Measurements from ENCODE around the gene BSCL2.
A peak's percentile ranks its signal among the peaks of the same experiment; 100 is the strongest.

BSCL2 gene

DNA sequence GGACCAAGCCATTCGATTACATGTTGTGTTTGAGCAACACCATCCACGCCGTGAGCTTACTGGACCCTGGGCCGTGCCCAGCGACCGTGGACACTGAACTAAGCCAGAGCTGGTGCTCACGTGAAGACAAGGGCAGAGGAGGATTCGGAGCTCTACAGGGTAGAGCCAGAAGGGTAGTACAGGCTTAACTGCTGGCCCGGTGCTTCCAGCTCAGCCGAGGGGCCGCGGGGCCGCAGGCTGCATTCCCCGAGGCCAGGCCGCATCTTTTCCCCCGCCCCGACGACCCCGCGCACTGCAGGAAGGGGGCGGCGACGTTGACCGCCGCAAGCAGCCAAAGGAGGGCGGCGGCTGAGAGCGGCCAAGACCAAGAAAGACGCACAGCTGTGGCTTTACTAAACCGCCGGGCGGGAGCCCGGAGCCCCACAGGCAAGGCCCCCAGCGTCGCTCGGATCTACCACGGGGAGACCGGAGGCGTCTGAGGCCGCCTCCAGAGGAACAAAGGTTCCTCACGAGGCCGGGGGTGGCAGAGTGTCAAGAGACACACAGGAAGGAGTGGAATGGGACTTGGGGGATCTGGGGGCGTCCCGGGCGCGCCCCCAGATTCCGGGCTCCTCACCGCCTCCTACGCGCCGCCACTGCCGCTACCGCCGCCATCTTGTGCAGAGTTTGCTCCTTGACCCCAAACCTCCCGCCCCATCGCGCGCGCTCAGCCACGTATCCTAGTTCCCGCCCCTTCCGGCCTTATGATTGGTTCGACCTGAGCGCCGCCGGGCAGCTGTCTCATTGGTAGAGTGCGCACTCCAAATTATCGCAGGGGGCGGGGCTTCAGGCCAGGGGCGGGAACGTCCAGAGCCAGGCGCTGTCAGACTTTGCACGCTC, 61.0 kb downstream of the BSCL2 start, which contains the start of gene GANAB:
Gene GANAB, minus strand, starts transcription at position 668 of the 879 bp plus-strand sequence. Its CDS starts 14 bp downstream, at position 654.
- H3K79me2 ChIP-seq (ENCODE audit: low read length) = peaks cover 63% of the 10 kb centered on the region
- peak within 1 kb of the TSS; percentile 96 for H3K4me3 ChIP-seq (ENCODE audit: low read length)
- TF ChIP-seq CTCF (IDR thresholded peaks at IDR 0.05; ENCODE audit: low read depth, low read length) = no peak
- no peak for TF ChIP-seq EZH2phosphoT487 (IDR thresholded peaks at IDR 0.05; ENCODE audit: low read depth)
- H2AFZ ChIP-seq (ENCODE audit: low read depth, low read length) = peak within 1 kb of the TSS; percentile 54; the same call in 1 of the 2 replicates
- peaks cover 28% of the 10 kb centered on the region for H3K36me3 ChIP-seq (replicated peaks; ENCODE audit: low read depth, low read length)
- peak within 1 kb of the TSS; percentile 82 for H3K4me2 ChIP-seq (ENCODE audit: low read length)
- no peaks in the 10 kb centered on the region for H3K9me3 ChIP-seq (ENCODE audit: insufficient read depth, low read length)
- peaks cover 11% of the 10 kb centered on the region for H3K4me1 ChIP-seq (ENCODE audit: low read length)
- no peaks in the 10 kb centered on the region for H4K20me1 ChIP-seq (ENCODE audit: insufficient read depth, low read length)
- no peaks in the 10 kb centered on the region for H3K27me3 ChIP-seq (ENCODE audit: low read depth, low read length)
- H3K27ac ChIP-seq (ENCODE audit: low read length) = peak within 1 kb of the TSS; percentile 74
- peak within 1 kb of the TSS; percentile 95 for H3K9ac ChIP-seq (ENCODE audit: low read length)

GRCh38 chr11:62645671-62645945, 61.6 kb downstream of the BSCL2 start:
- H2AFZ ChIP-seq (ENCODE audit: low read depth, low read length) = no peak overlapping the region
- H3K4me1 ChIP-seq (ENCODE audit: low read length) = peaks cover 11% of the 10 kb centered on the region
- no peaks in the 10 kb centered on the region for H3K27me3 ChIP-seq (ENCODE audit: low read depth, low read length)
- H3K4me2 ChIP-seq (ENCODE audit: low read length) = peak overlapping the region; percentile 82
- peak overlapping the region; percentile 96 for H3K4me3 ChIP-seq (ENCODE audit: low read length)
- H3K9ac ChIP-seq (ENCODE audit: low read length) = peak overlapping the region; percentile 95
- H3K79me2 ChIP-seq (ENCODE audit: low read length) = peaks cover 63% of the 10 kb centered on the region
- no peaks in the 10 kb centered on the region for H3K9me3 ChIP-seq (ENCODE audit: insufficient read depth, low read length)
- H4K20me1 ChIP-seq (ENCODE audit: insufficient read depth, low read length) = no peaks in the 10 kb centered on the region
- no peak for TF ChIP-seq CTCF (IDR thresholded peaks at IDR 0.05; ENCODE audit: low read depth, low read length)
- no peak for TF ChIP-seq EZH2phosphoT487 (IDR thresholded peaks at IDR 0.05; ENCODE audit: low read depth)
- H3K36me3 ChIP-seq (replicated peaks; ENCODE audit: low read depth, low read length) = peaks cover 28% of the 10 kb centered on the region
- H3K27ac ChIP-seq (ENCODE audit: low read length) = peak overlapping the region; percentile 74

DNA sequence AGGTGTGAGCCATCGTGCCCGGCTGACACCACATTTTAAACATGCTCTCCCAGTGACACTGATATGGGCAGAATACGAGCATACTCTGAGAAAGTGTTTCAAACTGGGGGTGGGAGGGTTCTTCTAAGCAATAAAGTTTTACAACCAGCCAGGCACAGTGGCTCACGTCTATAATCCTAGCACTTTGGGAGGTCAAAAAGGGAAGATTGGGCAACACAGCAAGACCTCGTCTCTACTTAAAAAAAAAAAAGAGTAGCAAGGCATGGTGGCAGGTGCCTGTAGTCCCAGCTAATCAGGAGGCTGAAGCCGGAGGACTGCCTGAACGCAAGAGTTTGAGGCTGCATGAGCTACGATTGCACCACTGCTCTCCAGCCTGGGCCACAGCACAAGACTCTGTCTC, 63.0 kb downstream of the BSCL2 start:
- Histone ChIP-seq H4K20me1 (ENCODE audit: insufficient read depth, low read length) (no peaks in the 10 kb centered on the region), H3K4me1 (ENCODE audit: low read length) (peaks cover 11% of the 10 kb centered on the region), H2AFZ (ENCODE audit: low read depth, low read length) (no peak overlapping the region), H3K79me2 (ENCODE audit: low read length) (peaks cover 70% of the 10 kb centered on the region), H3K9me3 (ENCODE audit: insufficient read depth, low read length) (no peaks in the 10 kb centered on the region), H3K36me3 (replicated peaks; ENCODE audit: low read depth, low read length) (peaks cover 27% of the 10 kb centered on the region), H3K27me3 (ENCODE audit: low read depth, low read length) (no peaks in the 10 kb centered on the region), H3K27ac (ENCODE audit: low read length) (no peak overlapping the region), H3K9ac (ENCODE audit: low read length) (no peak overlapping the region), H3K4me2 (ENCODE audit: low read length) (no peak overlapping the region), H3K4me3 (ENCODE audit: low read length) (no peak overlapping the region)
- TF ChIP-seq EZH2phosphoT487 (IDR thresholded peaks at IDR 0.05; ENCODE audit: low read depth) = no peak
- no peak for TF ChIP-seq CTCF (IDR thresholded peaks at IDR 0.05; ENCODE audit: low read depth, low read length)
